ENCODE data around the gene WIZ. TPM values are rescaled to one million over a fixed set of nuclear protein-coding genes. Genes with fewer than 3 reads are reported as not detected.

Gene WIZ
- total RNA-seq, 2 experiments from 2014 or later: 19.3 to 21.0 TPM

DNA sequence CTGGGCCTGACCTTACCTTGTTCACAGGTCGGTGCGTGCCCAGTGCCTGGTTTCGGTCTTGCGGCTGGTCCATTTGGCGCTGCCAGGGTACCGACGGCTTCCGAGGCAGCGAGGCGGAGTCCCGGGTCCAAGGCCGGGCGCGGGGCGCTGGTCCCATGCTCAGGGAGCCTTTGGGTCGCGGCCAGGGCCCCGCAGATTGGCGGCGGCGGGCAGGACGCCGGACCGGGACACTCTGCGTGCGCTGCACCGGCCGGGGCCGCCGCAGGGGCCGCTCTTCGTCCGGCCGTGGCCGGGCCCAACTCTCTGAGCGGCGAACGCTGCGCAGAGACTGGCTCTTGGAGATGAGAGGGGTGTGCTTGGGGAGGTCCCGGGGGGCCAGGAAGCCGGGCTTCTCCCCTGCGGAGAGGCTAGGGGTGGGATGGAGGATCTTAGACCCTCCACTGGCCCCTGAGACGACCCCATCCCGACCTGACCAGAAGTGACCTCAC is 3.4 kb upstream of the WIZ start:
- Mint-ChIP-seq H3K9me3 (no peaks in the 10 kb centered on the region), H3K4me3 (no peak overlapping the region), H3K36me3 (ENCODE audit: low read depth) (peaks cover 55% of the 10 kb centered on the region), H3K27me3 (no peaks in the 10 kb centered on the region), H3K27ac (no peak overlapping the region), H3K4me1 (ENCODE audit: low read depth) (peaks cover 14% of the 10 kb centered on the region)
- ChIA-PET CTCF (interaction anchor here (2.6 kb wide), 1 partner anchor 11 kb away, joined by 6 read pairs; the partner anchor contains the start of gene RASAL3), POLR2A (interaction anchor here (3.4 kb wide), 1 partner anchor 10 kb away, joined by 33 read pairs; the partner anchor contains the start of gene RASAL3)
- ATAC-seq: no peak
- no peak for TF ChIP-seq CTCF (IDR thresholded peaks at IDR 0.05)
- DNase-seq: no peak
- intact Hi-C loops (cut with micrococcal nuclease): no loop called here

GRCh38 chr19:15452111-15453047 is 2.6 kb upstream of the WIZ start:
- CTCF ChIA-PET: interaction anchor here (0.6 to 2.6 kb wide), 2 partner anchors 11 to 33 kb away, joined by 3 to 6 read pairs; partner anchors contain the start of gene RASAL3
- Mint-ChIP-seq H3K9me3 (no peaks in the 10 kb centered on the region), H3K36me3 (ENCODE audit: low read depth) (peaks cover 50% of the 10 kb centered on the region), H3K4me3 (no peak overlapping the region), H3K27ac (no peak overlapping the region), H3K4me1 (ENCODE audit: low read depth) (peaks cover 14% of the 10 kb centered on the region), H3K27me3 (no peaks in the 10 kb centered on the region)
- no peak for TF ChIP-seq CTCF (IDR thresholded peaks at IDR 0.05)
- ATAC-seq: no peak
- POLR2A ChIA-PET: interaction anchor here (1.2 to 3.9 kb wide), 5 partner anchors 7 to 99 kb away, joined by 3 to 33 read pairs (median 8); partner anchors contain the start of genes AKAP8L and RASAL3
- intact Hi-C loops (cut with micrococcal nuclease): no loop called here
- DNase-seq: peak; percentile 37

- ChIA-PET POLR2A (interaction anchor here (0.8 to 3.9 kb wide), 3 partner anchors 13 to 31 kb away, joined by 4 to 19 read pairs (median 4); partner anchors contain the start of gene AKAP8L), CTCF (interaction anchor here (1.1 to 2.6 kb wide), 3 partner anchors 13 to 105 kb away, joined by 5 to 7 read pairs (median 6); partner anchors contain the start of genes AKAP8L and RASAL3)
- TF ChIP-seq CTCF (IDR thresholded peaks at IDR 0.05): no peak
- Mint-ChIP-seq H3K27me3 (no peaks in the 10 kb centered on the region), H3K36me3 (ENCODE audit: low read depth) (peaks cover 44% of the 10 kb centered on the region), H3K9me3 (no peaks in the 10 kb centered on the region), H3K4me3 (peak overlapping the region; percentile 61), H3K4me1 (ENCODE audit: low read depth) (peaks cover 14% of the 10 kb centered on the region), H3K27ac (peak overlapping the region; percentile 87)
- intact Hi-C loops (cut with micrococcal nuclease): no loop called here
- ATAC-seq: no peak
- no peak for DNase-seq
These were observed 753 bp upstream of the WIZ start for GRCh38 chr19:15450528-15450890.

GRCh38 chr19:15448778-15449619 is 757 bp downstream of the WIZ start:
- peak overlapping the region; percentile 46 for H3K4me3 Mint-ChIP-seq

More at GRCh38 chr19:15448778-15449619, 757 bp downstream of the WIZ start:
- TF ChIP-seq CTCF (IDR thresholded peaks at IDR 0.05): no peak
- no peak for ATAC-seq
- POLR2A ChIA-PET: interaction anchor here (1.1 to 3.9 kb wide), 4 partner anchors 8 to 29 kb away, joined by 3 to 19 read pairs (median 4); partner anchors contain the start of gene AKAP8L
- H3K36me3 Mint-ChIP-seq (ENCODE audit: low read depth): peaks cover 34% of the 10 kb centered on the region
- DNase-seq: no peak
- intact Hi-C loops (cut with micrococcal nuclease): no loop called here
- CTCF ChIA-PET: no interaction called here
- H3K27ac Mint-ChIP-seq: peak overlapping the region; percentile 14
- H3K9me3 Mint-ChIP-seq: no peaks in the 10 kb centered on the region
- peaks cover 14% of the 10 kb centered on the region for H3K4me1 Mint-ChIP-seq (ENCODE audit: low read depth)
- H3K27me3 Mint-ChIP-seq: no peaks in the 10 kb centered on the region
